Sigmoid colon (tissue), 7 donors: ENCODE measurements around the gene CYP3A5. TPM values are rescaled to one million over a fixed set of nuclear protein-coding genes. Genes with fewer than 3 reads are reported as not detected.

Source experiments
- DNase-seq: peaks from one replicate; pipeline ENCODE4 v3.0.0-alpha.2; 2019
- H3K27ac ChIP-seq, 4 donors: fragments of 200-600 bp; sonication (generic); one replicate each; pipeline ENCODE4 v1.5.1; 2016 to 2019; ENCODE audit warnings: mild to moderate bottlenecking in 1 of 4
- H3K27me3 ChIP-seq, 3 donors: fragments of 200-600 bp; sonication (generic); one replicate each; pipeline ENCODE4 v1.5.1; 2019; ENCODE audit warnings: mild to moderate bottlenecking in 1 of 3
- H3K36me3 ChIP-seq, 4 donors: fragments of 200-600 bp; sonication (generic); one replicate each; pipeline ENCODE4 v1.5.1; 2016 to 2019
- H3K4me1 ChIP-seq, 4 donors: fragments of 200-600 bp; sonication (generic); one replicate each; pipeline ENCODE4 v1.5.1; 2017 to 2019
- H3K4me3 ChIP-seq, 4 donors: fragments of 200-600 bp; sonication (generic); one replicate each; pipeline ENCODE4 v1.5.1; 2017 to 2019; ENCODE audit warnings: mild to moderate bottlenecking in 2 of 4, moderate library complexity in 1 of 4
- H3K9me3 ChIP-seq, 4 donors: fragments of 200-600 bp in 3 of 4; sonication (generic) in 3 of 4; one replicate each; pipeline versions ENCODE4 v1.5.1 to v1.6.1; 2013 to 2019
- EP300 ChIP-seq, 4 donors: sonication (generic); formaldehyde crosslinking; IDR thresholded peaks; one replicate each; pipeline ENCODE4 v1.6.1; 2017; ENCODE audit warnings: antibody characterized with exemption in 4 of 4
- POLR2A ChIP-seq, 2 donors: fragments of 450-650 bp; IDR thresholded peaks; one replicate each; pipeline ENCODE4 v1.6.1; 2016; ENCODE audit warnings: antibody characterized with exemption in 2 of 2, mild to moderate bottlenecking in 2 of 2, moderate library complexity in 2 of 2
- POLR2AphosphoS5 ChIP-seq, 4 donors: sonication (generic); formaldehyde crosslinking; IDR thresholded peaks; one replicate each; pipeline ENCODE4 v1.6.1; 2017; ENCODE audit warnings: antibody characterized with exemption in 4 of 4
- WGBS, 2 donors: extraction: QIAGEN DNeasy Blood & Tissue Kit; methylation state at CpG; one replicate each; pipeline ENCODE4 v1.1.7; 2013; 5-methylcytosine and 5-hydroxymethylcytosine counted together
- intact Hi-C: fragments of 100-400 bp; cut with DNase I; formaldehyde crosslinking; loops from one replicate; pipeline ENCODE4 v1.15.1; 2023
- polyA plus RNA-seq, 3 donors: library from polyadenylated mRNA; stranded (reverse); fragments of 200-250 nt; gene quantifications; one replicate each; pipeline ENCODE4 v1.2.3, GENCODE V29; 2013
- total RNA-seq, 4 donors: library from RNA; depleted of rRNA; stranded (reverse); fragments of >200 nt; gene quantifications; one replicate each; pipeline ENCODE4 v1.1.0, GENCODE V29; 2016
- TF ChIP-seq, protein P1 (sequence below), 4 experiments: fragments of 450-650 bp in 3 of 4; fragments of 200-600 bp in 1 of 4; IDR thresholded peaks; one replicate each; pipeline ENCODE4 v1.5.1; 2016 to 2019; ENCODE audit warnings: antibody characterized with exemption in 4 of 4, mild to moderate bottlenecking in 3 of 4, moderate library complexity in 2 of 4
- donor health status: healthy with polysubstance abuse.
- donor health status: Bipolar disorder and iron deficiency.
- donor health status: healthy.

The CYP3A5 gene
- total and polyA plus RNA-seq, 7 donors: 0.54 to 36.1 (median 7.5) TPM

DNA sequence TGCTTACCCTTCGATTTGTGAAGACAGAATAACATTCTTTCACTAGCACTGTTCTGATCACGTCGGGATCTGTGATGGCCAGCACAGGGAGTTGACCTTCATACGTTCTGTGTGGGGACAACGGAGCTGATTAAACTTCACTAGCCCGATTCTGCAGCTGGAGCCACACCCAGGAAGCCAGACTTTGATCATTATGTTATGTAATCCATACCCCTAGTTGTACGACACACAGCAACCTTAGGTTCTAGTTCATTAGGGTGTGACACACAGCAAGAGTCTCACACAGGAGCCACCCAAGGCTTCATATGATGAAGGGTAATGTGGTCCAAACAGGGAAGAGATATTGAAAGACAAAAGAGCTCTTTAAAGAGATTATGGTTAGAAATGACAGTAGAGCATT, 7.2 kb downstream of the CYP3A5 start:
- H3K36me3 ChIP-seq: peaks cover 0 to 10% (median 0%) of the 10 kb centered on the region in 4 donors
- H3K27me3 ChIP-seq: no peaks in the 10 kb centered on the region
- TF ChIP-seq EP300 (IDR thresholded peaks at IDR 0.05): no peak
- TF ChIP-seq, protein P1, sequence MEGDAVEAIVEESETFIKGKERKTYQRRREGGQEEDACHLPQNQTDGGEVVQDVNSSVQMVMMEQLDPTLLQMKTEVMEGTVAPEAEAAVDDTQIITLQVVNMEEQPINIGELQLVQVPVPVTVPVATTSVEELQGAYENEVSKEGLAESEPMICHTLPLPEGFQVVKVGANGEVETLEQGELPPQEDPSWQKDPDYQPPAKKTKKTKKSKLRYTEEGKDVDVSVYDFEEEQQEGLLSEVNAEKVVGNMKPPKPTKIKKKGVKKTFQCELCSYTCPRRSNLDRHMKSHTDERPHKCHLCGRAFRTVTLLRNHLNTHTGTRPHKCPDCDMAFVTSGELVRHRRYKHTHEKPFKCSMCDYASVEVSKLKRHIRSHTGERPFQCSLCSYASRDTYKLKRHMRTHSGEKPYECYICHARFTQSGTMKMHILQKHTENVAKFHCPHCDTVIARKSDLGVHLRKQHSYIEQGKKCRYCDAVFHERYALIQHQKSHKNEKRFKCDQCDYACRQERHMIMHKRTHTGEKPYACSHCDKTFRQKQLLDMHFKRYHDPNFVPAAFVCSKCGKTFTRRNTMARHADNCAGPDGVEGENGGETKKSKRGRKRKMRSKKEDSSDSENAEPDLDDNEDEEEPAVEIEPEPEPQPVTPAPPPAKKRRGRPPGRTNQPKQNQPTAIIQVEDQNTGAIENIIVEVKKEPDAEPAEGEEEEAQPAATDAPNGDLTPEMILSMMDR (IDR thresholded peaks at IDR 0.05): no peak
- no peak for TF ChIP-seq POLR2A (IDR thresholded peaks at IDR 0.05)
- TF ChIP-seq POLR2AphosphoS5 (IDR thresholded peaks at IDR 0.05): no peak
- H3K9me3 ChIP-seq: no peaks in the 10 kb centered on the region
- H3K4me3 ChIP-seq: no peak overlapping the region
- no peak overlapping the region for H3K27ac ChIP-seq
- no peak for DNase-seq
- intact Hi-C loops: no loop called here
- 49 to 79% methylated on average over 7 of the region's 7 CpGs for WGBS, 2 donors
- H3K4me1 ChIP-seq: no peaks in the 10 kb centered on the region

DNA sequence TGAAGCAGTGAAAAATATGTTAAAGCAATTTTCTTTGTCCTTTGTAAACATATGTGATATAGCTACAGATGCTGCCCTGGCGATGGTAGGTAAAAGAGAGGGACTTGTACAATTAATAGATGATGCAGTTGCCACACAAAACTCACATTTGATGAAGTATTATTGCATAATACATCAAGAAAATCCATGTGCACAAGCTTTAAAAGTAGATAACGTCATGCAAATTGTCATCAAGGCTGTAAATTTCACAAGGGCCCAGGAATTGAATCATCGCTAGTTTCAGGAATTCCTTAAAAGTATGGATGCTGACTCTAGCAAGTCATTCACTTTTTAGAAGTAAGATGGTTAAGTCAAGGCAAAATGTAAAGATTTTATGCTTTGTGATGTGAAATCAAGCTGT, 10.0 kb downstream of the CYP3A5 start:
- Histone ChIP-seq H3K36me3 (peaks cover 0 to 10% (median 0%) of the 10 kb centered on the region in 4 donors), H3K4me3 (no peak overlapping the region), H3K27ac (no peak overlapping the region), H3K27me3 (no peaks in the 10 kb centered on the region), H3K9me3 (no peaks in the 10 kb centered on the region), H3K4me1 (no peaks in the 10 kb centered on the region)
- intact Hi-C loops: no loop called here
- DNase-seq: no peak
- TF ChIP-seq, protein P1 (IDR thresholded peaks at IDR 0.05): no peak
- TF ChIP-seq EP300 (IDR thresholded peaks at IDR 0.05): no peak
- no peak for TF ChIP-seq POLR2A (IDR thresholded peaks at IDR 0.05)
- TF ChIP-seq POLR2AphosphoS5 (IDR thresholded peaks at IDR 0.05): no peak
- WGBS, 2 donors: 92 to 93% methylated on average over 3 of the region's 3 CpGs

DNA sequence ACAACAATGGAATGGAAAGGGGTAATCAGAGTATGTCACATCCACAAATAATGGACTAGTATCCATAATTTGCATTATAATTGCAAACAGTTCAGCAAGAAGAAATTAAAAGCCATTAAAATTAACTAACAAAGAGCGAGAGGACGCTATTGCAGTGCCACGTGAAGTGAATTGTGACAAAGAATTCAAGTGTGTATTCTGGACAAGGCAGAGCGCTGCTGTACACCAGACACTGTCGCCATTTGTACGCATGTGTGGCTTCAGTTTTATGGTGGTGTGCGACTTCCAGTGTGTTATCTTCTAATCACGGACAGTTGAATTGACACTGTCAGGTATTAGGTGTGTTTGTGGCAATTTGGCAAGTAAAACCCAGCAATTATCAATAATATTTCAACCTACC, 11.3 kb downstream of the CYP3A5 start:
- WGBS, 2 donors: 97% methylated on average over 8 of the region's 8 CpGs
- H3K36me3 ChIP-seq: peaks cover 0 to 10% (median 0%) of the 10 kb centered on the region in 4 donors

DNA sequence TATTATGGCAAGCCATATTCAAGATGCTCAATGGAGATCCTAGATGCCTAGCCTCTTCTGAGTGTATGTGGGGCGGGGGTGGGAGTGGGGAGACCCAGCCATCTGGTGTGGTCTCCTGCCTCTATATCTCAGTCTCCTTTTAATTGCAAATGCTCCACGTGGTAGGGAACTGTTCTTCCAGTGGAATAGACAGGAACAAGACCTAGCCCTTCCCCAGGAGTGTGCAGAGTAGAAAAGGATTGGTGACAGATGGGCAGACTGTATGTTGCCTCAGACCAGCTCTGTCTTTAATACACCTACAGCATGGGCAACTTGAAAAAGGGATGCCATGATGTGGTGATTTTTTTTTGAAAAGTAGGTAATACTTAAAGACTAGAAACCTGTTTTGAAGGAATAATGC, 12.6 kb downstream of the CYP3A5 start:
- H3K36me3 ChIP-seq: peaks cover 0 to 10% (median 0%) of the 10 kb centered on the region in 4 donors
- TF ChIP-seq POLR2A (IDR thresholded peaks at IDR 0.05): no peak
- TF ChIP-seq, protein P1 (IDR thresholded peaks at IDR 0.05): no peak
- no peak for TF ChIP-seq EP300 (IDR thresholded peaks at IDR 0.05)
- no peak for TF ChIP-seq POLR2AphosphoS5 (IDR thresholded peaks at IDR 0.05)
- 76 to 85% methylated on average over 2 of the region's 2 CpGs for WGBS, 2 donors

More for the DNA sequence above, 11.3 kb downstream of the CYP3A5 start:
- DNase-seq: no peak
- no peaks in the 10 kb centered on the region for H3K4me1 ChIP-seq
- no peaks in the 10 kb centered on the region for H3K27me3 ChIP-seq
- intact Hi-C loops: no loop called here
- no peak overlapping the region for H3K4me3 ChIP-seq
- no peaks in the 10 kb centered on the region for H3K9me3 ChIP-seq
- TF ChIP-seq EP300 (IDR thresholded peaks at IDR 0.05): no peak
- TF ChIP-seq POLR2AphosphoS5 (IDR thresholded peaks at IDR 0.05): no peak
- TF ChIP-seq, protein P1 (IDR thresholded peaks at IDR 0.05): no peak
- TF ChIP-seq POLR2A (IDR thresholded peaks at IDR 0.05): no peak
- no peak overlapping the region for H3K27ac ChIP-seq

DNA sequence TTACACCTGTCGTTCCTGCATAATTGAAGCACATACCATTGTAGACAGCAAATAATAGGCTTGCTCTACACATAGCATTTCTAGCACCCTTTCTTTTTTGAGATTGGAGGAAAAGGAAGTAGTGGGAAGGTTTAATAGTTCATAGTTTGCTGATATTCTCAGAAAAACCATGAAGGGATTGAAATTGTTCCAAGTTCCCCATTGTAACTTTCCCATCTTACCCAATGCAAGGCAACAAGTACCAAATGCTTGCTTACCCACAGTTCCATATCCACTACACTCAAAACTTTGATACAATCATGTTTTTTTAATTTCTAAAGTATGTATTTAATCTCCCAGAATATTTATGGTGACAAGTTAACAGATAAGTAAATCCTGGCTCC, 13.8 kb downstream of the CYP3A5 start:
- peaks cover 0 to 10% (median 0%) of the 10 kb centered on the region in 4 donors for H3K36me3 ChIP-seq
- no peak for DNase-seq
- H3K9me3 ChIP-seq: no peaks in the 10 kb centered on the region
- no peaks in the 10 kb centered on the region for H3K27me3 ChIP-seq
- no peak overlapping the region for H3K27ac ChIP-seq
- intact Hi-C loops: no loop called here
- no peaks in the 10 kb centered on the region for H3K4me1 ChIP-seq
- 87 to 97% methylated on average over 1 of the region's 1 CpG for WGBS, 2 donors
- H3K4me3 ChIP-seq: no peak overlapping the region
- TF ChIP-seq, protein P1 (IDR thresholded peaks at IDR 0.05): no peak
- TF ChIP-seq POLR2A (IDR thresholded peaks at IDR 0.05) (no peak), EP300 (IDR thresholded peaks at IDR 0.05) (no peak), POLR2AphosphoS5 (IDR thresholded peaks at IDR 0.05) (no peak)

More for the DNA sequence above, 12.6 kb downstream of the CYP3A5 start:
- no peak for DNase-seq
- Histone ChIP-seq H3K4me1 (no peaks in the 10 kb centered on the region), H3K4me3 (no peak overlapping the region), H3K27ac (no peak overlapping the region), H3K27me3 (no peaks in the 10 kb centered on the region), H3K9me3 (no peaks in the 10 kb centered on the region)
- intact Hi-C loops: no loop called here
